ENCODE data around the gene RTL1. TPM values are rescaled to one million over a fixed set of nuclear protein-coding genes. Genes with fewer than 3 reads are reported as not detected.

Gene RTL1
- total and polyA plus RNA-seq, 2 donors (not counting 3 experiments of a cell fraction or from before 2014, with no cell fraction given): not detected

DNA sequence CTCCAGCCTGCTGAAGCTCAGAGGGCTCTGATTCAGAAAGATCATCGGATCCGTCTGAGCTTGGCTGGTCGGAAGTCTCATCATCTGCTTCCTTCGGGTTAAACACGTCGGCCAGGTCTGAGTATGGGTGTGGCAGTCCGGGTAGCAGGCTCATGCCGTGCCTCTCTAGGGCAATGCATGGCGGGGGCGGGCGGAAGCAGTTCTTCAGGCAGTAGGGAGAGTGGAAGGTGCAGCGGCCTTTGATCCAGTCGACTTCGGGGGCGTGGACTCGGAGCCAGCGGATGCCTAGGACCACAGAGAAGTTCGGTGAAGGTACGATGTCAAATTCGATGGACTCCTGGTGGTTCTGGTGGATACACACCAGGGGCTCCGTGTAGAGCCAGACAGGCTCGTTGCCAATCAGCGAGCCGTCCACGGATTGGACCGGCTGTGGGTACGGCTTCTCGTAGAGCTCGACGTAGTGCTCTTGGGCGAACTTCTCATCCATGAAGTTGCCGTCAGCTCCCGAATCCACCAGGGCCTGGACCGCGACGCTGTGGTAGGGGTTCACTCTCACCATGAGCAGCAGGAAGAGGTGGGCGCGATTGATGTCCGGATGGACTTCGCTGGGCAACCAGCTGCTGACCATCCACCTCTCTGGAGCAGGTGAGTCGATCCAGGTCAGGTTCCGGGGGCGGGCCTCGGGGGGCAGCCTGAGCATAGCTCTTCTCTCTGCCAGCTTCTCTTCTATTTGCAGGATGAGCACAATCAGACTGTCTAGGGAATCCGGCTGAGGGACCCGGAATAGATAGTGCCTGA is 20.3 kb downstream of the RTL1 start:
- Histone ChIP-seq H3K27ac (ENCODE audit: insufficient read depth, low read depth, low read length) (no peak overlapping the region), H3K9ac (replicated peaks; ENCODE audit: extremely low read depth, insufficient read depth, low read length) (no peak overlapping the region), H3K9me1 (replicated peaks; ENCODE audit: control insufficient read depth, extremely low read depth, insufficient read depth, low read length) (no peaks in the 10 kb centered on the region), H3K4me2 (ENCODE audit: insufficient read depth, low read length) (no peak overlapping the region), H3K4me3 (replicated peaks in 1 of 3; ENCODE audit: insufficient read depth in 1 of 3, low read depth in 1 of 3, low read length in 3 of 3) (no peak overlapping the region), H3K27me3 (ENCODE audit: control insufficient read depth in 2 of 2, insufficient read depth in 2 of 2, low read length in 2 of 2) (no peaks in the 10 kb centered on the region), H3K4me1 (ENCODE audit: control insufficient read depth, extremely low read depth, insufficient read depth, low read length) (no peaks in the 10 kb centered on the region), H3K79me2 (ENCODE audit: control insufficient read depth, insufficient read depth, low read length) (no peaks in the 10 kb centered on the region), H2AFZ (ENCODE audit: low read depth, low read length) (no peak overlapping the region), H3K36me3 (ENCODE audit: control insufficient read depth in 2 of 2, extremely low read depth in 1 of 2, insufficient read depth in 2 of 2, low read length in 2 of 2) (peaks cover 0 to 24% of the 10 kb centered on the region in 2 experiments), H4K20me1 (replicated peaks; ENCODE audit: control insufficient read depth, extremely low read depth, insufficient read depth, low read length) (no peaks in the 10 kb centered on the region), H3K9me3 (replicated peaks; ENCODE audit: control insufficient read depth, insufficient read depth, low read length) (no peaks in the 10 kb centered on the region)
- intact Hi-C loops (cut with micrococcal nuclease) (no loop called here), dilution Hi-C loops (cut with MboI; ENCODE audit: extremely low pct_ligation_motif_present, low sequenced_read_pairs) (no loop called here)
- DNase-seq (ENCODE audit: low read depth, low spot score) (no peak), FAIRE-seq (no peak)
- ChIA-PET POLR2A (no interaction called here), CTCF (no interaction called here)
- TF ChIP-seq EZH2 (IDR thresholded peaks at IDR 0.05; ENCODE audit: borderline replicate concordance, low read depth, low read length, severe bottlenecking): no peak
- no peak for TF ChIP-seq MYC (IDR thresholded peaks at IDR 0.05; ENCODE audit: low read depth, low read length)
- no peak for TF ChIP-seq JUN (IDR thresholded peaks at IDR 0.05; ENCODE audit: borderline replicate concordance, insufficient read depth, insufficient read length, low read depth)
- TF ChIP-seq MAX (IDR thresholded peaks at IDR 0.05; ENCODE audit: insufficient read depth, insufficient read length): no peak
- TF ChIP-seq CTCF (IDR thresholded peaks at IDR 0.05; ENCODE audit: extremely low read depth in 1 of 2, insufficient read depth in 1 of 2, low read depth in 1 of 2, low read length in 2 of 2): no peak
- TF ChIP-seq FOS (IDR thresholded peaks at IDR 0.05; ENCODE audit: borderline replicate concordance, insufficient read depth, low read length): no peak
- no TSS peak for BruUV-seq (replicated peaks)

All from endothelial cell of umbilical vein (primary cell).